Erythroblast (primary cell): ENCODE data around the gene NEUROD2.
A peak's percentile ranks its signal among the peaks of the same experiment; 100 is the strongest.

ENCODE experiments used
- DNase-seq, 2 experiments: peaks; one replicate each; lab custom pipeline; 2025; lab: John Stamatoyannopoulos, UW
- GATA1 ChIP-seq: IDR thresholded peaks from 2 replicates; pipeline ENCODE4 v1.6.1; 2011; ENCODE audit warnings: low read depth, mild to moderate bottlenecking, control low read depth, low read length, moderate library complexity
- POLR2A ChIP-seq: IDR thresholded peaks from 2 replicates; pipeline ENCODE4 v1.6.1; 2011; ENCODE audit warnings: mild to moderate bottlenecking, low read length

NEUROD2 gene

DNA sequence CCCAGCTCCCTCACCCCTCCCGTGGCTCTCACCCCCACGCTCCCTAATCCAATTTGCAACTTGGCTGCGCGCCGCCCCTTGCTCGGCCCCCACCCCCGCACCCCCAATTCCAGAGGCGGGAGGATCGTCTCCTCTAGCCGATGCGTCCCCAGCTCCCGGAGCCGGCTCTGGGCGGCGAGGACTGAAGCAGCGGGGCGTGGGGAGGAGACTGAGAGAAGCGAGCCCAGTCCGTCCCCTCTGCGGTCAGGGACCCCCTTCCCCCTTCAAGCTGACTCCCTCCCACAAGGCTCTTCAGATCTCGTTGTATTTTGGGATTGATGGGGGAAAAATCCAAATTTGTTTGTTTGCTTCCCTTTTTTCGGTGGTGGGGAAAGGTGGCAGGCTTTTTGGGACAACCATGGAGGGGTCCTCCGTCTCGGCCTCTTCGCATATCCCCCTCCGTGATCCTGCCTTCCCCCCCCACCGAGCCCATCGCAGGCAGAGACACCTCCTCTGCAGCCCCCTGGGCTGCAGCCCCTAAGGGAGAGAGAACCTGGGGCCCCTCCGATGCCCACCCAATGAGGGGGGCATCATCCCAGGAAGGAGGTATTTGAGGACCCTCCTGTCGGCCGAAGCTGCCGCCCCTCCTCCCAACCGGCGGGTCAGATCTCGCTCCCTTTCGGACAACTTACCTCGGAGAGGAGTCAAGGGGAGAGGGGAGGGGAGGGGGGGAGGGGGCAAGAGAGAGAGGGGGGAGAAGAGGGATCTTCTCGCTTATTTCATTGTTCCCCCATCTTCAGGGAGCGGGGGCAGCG is 466 bp downstream of the NEUROD2 start:
- no peak for DNase-seq
- TF ChIP-seq POLR2A (no peak), GATA1 (no peak)

DNA sequence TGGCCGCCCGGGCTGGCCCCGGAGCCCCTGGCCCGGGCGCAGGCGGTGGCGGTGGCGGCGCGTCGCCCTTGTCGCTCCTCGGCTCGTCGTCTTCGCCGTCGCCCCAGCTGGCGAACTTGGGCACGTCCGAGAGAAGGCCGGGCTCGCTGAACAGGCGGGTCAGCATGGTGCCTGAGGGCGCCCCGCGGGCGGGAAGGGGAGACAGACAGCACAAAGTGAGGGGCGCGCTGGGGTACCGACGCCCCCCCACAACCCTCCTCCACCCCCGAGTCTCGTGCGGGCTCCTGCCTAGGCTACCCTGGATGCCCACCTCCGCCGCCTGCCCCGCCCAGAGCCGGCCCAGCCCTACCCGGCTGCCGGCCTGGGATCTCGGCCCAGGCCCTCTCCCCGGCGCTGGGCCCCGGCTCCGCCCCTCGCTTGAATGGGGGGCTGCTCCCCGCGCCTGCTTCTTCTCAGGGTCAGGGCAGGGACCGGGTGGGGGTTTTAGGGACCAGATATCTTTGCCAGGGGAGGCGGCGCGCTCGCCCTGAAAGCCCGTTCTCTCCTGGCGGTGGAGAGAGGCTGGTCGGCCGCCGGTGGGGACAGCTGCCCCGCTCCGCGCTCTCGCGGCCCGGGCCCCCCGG is 1.2 kb downstream of the NEUROD2 start:
- no peak for TF ChIP-seq POLR2A
- no peak for TF ChIP-seq GATA1
- no peak for DNase-seq

DNA sequence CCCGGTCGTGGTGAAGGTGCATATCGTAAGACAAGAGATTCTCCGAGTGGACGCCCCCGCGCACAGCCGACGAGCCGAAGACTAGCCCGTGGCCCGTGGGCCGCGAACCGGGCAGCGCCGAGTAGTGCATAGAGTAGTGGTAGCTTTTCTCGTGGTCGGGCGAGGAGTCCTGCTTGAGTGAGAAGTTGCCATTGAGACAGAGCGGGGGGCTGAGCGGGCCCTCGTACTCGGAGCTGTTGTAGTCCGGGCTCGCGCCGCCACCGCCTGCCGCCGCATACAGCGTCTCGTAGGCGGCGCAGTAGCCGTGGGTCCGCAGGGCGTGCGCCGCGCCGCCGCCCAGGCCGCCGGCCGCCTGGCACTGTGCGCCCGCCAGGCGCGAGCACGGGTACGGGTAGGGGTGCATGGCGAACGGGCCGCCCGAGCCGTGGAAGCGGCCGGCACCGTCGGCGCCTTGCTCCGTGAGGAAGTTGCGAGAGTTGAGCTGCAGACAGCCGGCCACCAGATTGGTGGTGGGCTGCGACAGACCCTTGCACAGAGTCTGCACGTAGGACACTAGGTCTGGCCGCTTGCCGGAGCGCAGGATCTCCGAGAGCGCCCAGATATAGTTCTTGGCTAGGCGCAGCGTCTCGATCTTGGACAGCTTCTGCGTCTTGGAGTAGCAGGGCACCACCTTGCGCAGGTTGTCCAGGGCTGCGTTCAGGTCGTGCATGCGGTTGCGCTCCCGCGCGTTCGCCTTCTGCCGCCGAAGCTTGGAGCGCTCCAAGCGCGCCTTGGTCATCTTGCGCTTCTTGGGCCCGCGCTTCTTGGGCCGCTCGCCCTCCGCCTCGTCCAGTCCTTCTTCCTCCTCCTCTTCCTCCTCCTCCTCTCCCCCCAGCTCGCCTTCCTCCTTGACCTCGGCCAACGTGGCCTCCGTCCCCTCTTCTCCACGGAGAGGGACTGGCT is 2.0 kb downstream of the NEUROD2 start:
- TF ChIP-seq GATA1 (no peak), POLR2A (no peak)
- DNase-seq: peak in 1 of 2 experiments; percentile 36

DNA sequence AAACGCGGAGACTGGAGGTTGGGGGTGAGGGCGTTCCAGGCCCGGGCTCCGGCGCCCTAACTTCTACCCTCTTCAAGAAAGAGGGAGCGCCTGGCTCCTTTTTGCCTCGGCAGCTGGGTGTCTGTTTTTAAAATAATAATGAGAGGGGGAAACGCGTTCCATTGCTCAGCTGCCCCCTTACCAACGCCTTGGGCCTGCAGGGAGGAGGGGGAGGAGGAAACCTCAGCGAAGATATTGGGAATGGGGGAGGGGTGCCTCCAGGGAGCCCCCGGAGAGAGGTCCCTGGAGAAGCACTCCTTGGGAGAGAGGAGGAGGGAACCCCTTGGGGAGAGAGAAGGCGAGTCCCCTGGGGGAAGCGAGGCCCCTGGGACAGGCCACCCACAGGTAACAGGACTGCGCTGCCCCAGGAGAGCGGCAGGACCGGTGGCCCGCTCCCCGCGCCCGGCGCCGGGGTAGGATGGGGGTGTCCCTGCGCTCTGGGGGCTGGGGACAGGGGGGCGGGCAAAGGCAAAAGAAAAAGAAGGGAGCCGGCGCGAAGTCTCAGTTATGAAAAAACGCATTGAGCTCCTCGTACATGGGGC is 2.7 kb downstream of the NEUROD2 start:
- no peak for DNase-seq
- TF ChIP-seq POLR2A: no peak

DNA sequence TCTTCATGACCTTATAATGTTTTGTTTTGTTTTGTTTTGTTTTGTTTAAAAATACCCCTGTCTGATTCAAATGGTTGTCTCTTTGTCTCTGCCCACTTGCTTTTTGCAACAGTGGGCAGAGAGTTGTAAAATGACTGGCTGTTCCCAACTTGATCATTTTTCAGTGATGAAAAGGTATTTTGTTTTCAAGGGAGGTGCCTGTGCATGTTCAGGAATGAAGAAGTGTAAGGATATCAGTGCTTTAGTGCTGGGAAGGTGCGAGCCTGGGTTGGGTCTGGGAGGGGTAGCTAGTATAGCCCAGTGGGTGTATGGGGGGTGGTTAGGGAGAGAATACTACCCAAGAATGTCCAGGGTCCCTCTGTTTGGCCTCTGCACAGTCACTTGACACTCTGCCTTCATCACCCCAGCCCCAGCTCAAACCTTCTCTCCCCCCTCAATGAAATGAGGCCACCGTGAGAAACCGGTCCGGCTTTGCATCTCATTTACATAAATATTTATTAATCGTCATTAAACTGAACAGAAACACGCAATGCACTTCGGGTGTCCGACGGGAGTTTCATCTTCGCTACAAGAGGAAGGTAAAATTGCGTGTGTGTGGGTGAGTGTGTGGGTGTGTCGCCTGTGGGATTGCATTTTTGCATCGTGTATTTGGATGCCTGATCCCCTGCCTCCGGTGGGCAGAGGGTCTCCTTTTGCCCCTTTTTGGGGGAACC is 4.3 kb downstream of the NEUROD2 start:
- TF ChIP-seq GATA1 (no peak), POLR2A (no peak)
- DNase-seq: no peak

DNA sequence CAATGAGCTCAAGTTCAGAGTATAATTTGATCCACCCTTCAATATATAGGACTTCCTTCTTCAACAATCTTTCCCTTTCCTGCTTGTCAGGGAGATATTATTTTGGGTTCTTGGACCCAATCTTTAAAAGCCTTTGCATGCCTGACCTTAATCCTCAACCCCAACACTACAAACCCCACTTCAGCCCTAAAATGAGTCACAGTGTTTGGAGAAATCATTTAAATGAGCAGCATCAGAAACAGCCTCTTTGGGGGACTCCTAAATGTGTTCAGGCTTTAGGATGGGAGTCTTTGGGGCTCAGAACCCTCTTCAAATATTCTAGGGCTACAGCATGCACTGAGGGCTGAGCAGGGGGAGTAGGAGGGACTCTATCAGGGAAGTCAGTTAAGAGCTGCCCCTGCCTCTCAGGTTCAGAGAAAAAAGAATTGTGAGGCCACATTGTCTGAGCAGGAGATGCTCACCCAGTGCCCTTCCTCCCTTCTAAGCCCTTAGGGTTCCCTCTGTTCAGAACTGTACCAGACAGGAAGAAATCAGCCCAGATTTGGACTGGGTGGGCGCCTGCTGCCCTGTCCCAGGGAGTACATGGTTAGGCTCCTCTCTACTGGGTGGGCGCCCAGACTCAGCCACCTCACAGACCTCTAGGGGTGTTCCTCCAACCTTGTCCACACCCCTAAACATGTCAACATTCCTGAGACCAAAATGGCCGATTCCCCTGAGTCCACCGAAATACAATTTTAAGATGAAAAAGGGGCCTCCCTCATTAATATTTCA is 5.0 kb downstream of the NEUROD2 start:
- TF ChIP-seq GATA1 (no peak), POLR2A (no peak)

DNA sequence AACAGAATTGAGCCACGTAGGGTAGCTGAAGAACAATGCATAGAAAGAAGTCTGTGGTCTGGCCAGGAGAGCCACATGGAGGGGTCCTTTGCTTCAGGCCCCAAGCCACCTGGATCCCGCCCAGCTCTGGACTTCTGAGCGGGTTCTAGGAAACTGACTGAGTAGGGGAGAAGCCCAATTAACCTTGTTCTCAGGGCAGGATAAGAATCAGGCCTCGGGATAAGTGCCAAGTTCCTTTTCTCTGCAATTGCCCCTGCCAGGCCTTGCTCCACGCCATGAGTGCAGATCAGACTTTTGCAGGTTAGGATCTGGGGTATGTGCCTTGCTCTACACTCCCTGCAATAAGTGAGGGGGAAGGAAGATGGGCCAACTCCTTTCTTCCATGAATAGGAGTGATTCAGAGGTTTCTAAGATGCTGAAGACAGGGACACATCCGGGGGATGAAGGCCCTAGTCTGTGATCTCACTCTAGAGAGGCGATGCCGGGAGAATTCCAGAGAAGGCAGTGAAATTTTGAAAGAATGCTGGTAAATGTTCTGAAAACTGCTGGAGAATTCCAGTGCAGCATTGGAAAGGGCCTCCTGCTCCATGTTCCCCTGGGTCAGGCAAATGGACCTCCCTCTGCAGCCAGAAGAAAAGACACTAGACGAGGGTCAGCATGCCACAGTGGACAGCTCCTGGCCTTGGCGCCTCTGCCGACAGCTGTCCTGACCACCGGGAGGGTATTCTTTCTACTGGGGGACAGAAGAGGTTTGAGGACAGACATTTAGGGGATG is 5.8 kb downstream of the NEUROD2 start:
- no peak for DNase-seq
- TF ChIP-seq GATA1: no peak
- no peak for TF ChIP-seq POLR2A

More for the DNA sequence above, 5.0 kb downstream of the NEUROD2 start:
- no peak for DNase-seq

DNA sequence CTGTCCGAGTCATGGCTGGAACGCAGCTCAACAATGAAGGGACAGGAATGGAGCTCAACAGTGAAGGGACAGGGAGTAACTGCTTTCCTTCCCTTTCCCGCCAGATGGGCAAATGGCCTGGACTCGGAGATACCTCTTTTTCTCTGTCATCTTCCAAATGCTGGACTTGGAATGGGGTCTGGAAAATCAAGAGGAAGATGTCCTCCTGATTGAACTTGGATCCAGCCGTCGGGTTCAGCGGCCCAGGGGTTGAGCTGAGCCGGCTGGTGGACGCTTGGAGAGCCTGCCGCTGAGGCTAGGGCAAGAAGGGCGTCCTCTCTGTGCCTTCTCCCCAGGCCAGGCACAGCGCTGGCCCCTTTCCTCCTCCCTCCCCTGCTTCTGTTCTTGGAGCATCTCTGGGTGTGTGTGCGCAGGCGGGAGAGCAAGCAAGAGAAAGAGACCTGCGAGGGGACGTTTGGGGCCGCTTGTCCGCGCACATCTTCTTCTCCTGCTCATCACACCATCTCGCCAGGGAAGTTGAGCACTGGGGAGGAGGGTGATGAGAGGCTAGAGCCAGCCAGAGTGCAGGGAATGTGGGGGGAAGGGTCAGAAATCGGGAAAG is 6.6 kb downstream of the NEUROD2 start:
- no peak for DNase-seq
- TF ChIP-seq GATA1 (no peak), POLR2A (no peak)

DNA sequence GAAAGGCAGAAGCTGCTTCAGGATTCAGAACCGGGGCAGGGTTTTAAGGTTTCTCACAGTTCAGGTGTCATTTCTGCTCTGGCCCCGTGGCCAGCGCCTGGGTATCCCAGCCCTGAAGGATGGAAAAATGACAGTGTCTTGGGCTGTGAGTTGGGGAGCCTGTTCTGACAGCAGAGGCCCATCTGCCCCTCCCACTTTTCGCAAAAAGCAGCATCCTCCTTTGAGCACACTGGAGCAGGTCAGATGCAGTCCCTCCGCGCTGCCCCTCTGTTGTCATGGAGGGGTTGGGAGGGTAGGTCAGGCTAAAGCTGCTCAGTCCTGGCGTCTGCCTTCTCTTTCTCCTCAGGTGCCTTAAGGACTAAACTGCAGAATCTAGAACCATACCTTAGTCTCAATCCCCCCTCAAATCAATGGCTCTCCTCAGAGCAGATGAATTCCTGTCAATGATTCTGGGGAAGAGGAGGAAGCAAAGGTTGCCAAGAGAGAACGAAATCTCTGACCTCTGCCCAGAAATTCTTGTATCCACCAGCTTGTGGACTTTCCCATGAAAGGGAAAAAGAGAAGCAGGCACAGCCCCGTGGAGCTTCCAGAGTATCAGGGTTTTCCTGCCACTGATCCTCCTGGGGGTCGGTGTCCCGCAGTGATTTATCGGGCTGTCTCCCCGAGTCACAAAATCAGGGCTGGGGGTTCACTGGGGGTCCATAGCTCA is 7.3 kb downstream of the NEUROD2 start:
- TF ChIP-seq POLR2A: no peak
- no peak for TF ChIP-seq GATA1
- DNase-seq: no peak

DNA sequence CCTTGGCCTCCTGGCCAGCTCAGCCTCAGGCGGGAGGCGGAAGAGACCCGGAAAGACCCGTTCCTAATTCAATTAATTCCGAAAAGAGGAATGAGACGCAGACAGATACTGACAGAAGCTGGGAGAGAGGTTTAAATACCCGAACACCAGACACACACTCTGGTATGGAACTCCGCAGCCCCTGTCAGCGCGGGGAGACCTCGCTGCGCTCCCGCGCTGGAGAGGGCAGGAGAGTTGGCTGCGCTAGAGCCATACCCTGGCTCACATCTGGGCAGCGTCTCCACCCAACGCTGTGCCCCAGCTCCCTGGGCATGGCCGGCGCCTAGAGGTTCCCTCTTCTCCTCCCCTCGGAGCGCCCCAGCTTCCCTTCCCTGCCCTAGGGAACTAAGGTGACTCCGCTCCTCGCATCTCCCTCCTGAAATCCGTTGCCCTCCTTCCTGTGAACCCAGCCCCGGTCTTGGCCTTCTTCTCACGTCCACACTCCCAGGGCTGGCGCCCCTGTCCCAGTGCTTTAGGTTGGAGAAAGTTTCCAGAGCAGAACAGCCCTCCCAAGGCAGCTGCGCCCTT is 8.0 kb downstream of the NEUROD2 start:
- TF ChIP-seq GATA1 (no peak), POLR2A (no peak)
- no peak for DNase-seq
